ENCODE results near the gene HOXB8.
A peak's percentile ranks its signal among the peaks of the same experiment; 100 is the strongest.

The HOXB8 gene

DNA sequence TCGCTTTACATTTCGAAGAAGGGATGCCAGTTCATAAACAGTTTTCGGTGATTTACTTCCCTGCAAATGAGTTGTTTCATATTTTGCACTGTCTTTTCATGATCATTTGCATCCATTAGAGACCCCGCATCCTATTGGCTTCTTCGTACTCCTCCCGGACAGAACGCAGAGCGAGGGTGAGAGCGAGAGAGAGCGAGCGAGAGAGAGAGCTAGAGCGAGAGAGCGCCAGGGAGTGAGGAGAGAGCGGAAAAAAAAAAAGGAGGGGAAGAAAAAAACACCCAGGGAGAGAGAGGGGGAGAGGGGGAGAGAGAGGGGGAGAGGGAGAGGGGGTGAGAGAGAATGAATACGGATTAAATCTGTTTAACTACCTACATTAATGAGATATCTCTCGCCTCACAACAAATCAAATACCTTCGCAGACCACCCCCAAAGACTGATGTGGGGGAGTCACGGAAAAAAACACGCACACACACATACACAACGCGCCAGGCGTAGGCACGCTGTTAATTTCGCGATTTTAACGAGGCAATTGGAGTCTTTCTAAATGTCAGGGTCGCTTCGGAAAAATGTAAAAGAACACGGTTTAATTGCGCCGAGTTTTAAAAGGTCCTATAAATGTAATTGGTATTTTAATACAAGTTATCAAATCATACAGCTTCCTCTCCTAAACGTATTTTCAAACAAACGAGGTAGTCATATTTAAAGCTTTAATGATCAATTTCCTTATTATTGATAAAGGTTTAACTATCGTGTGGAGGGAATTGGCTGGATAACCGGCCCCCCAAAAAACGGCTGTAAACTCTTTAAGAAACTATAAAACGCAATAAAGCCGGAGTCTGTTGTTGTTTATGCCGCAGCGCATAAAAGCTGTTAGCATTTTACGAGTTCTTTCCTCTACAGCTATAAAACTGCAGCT lies at the start of gene HOXB8:
Gene HOXB8 (minus strand): TSS at position 246 of the 916 bp plus-strand sequence. CDS start 588 bp downstream, outside the sequence.
- no peak for DNase-seq

DNA sequence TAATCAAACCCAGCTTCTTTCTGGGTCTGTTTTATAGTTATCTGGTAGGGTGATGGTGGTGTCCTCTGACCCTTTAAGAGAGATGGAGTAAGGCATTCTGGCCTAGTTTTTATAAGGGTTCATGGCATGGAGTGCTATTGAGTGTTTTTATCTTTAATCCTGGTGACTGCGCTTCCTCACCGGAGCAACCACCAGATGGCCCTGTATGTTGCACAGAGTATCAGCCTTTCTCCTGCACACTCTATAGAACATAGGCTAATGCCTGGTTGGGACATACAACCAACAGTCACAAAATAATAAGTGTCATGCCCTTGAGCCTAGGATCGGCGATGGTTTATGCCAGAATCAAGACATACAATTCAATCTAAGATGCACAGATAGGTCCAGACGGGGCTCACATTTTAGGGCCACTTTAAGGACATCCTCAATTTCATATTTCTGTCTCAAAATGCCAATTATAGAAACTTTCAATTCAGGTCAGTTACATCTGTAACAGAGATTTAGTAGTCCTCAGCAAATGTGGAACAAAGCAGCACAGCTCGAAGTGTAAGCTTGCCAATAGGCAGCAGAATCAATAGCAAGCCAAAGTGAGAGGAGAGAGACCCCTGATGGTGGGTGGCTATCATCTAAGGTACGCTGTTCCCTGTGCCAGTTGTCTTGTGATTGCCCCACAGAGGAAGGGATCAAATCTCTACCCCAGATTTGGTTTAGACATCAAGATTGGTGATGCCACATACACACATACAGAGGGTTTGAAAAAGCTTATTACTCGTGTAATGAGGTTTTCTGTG lies 48.2 kb upstream of the HOXB8 start:
- DNase-seq = no peak

GRCh38 chr17:48655913-48656312 lies 40.8 kb upstream of the HOXB8 start:
- DNase-seq = no peak

DNA sequence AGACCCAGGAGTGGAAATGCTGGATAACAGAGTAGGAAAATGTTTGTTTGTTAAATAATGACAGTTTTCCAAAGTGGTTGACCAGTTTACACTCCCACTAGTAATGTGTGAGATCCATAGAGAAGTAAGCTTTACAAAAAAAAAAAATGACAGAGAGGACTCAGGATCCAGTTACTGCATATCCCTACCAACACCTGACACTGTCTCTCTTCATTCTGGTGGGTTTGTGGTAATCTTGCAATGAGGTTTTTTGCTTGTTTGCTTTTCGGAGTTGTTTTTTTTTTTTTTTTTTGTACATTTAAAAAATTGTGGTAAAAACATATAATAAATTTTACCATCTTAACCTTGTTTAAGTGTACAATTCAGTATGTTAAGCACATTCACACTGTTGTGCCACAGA lies 34.6 kb upstream of the HOXB8 start:
- DNase-seq = no peak

- DNase-seq = no peak
Measured at GRCh38 chr17:48647963-48648245, 32.8 kb upstream of the HOXB8 start.

DNA sequence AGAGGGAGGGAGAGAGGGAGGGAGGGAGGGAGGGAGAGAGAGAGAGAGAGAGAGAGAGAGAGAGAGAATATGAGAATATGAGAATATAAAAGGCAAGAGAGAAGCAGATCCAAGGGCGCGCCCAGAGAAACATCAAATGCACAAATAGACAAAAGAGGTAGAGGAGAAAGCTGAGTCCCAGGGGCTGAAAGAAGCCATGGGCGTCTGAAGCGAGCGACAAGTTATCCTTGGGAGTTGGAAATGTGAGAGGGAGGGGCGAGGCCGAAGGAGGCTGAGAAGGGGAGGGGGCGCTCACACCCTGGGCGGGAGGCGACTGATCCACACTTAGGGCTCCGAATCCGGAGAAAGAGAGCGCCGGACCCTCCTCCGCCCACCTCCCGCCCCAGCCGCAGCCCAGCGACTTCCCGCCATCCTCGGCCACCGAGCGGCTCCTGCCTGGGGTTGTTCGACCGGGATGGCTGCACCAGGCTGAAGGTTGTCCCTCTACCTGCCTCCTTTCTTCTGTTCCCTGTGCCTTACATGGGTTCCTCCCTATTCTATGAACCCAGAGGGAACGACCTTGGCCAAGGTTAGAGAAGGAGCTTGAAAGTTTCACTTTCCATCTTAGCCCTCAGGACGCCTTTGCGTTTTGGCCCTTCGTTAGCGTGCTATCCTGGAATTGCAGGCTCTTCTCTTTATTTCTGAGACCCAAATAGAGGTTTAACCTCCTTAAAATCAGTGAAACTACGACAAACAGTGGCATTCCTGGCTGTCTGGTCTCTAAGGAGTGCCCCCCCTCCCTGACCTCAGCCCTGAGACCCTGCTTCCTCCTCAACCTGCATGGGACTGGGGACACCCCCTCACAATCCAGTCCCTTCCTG lies 32.2 kb upstream of the HOXB8 start:
- DNase-seq = peak; percentile 27

DNA sequence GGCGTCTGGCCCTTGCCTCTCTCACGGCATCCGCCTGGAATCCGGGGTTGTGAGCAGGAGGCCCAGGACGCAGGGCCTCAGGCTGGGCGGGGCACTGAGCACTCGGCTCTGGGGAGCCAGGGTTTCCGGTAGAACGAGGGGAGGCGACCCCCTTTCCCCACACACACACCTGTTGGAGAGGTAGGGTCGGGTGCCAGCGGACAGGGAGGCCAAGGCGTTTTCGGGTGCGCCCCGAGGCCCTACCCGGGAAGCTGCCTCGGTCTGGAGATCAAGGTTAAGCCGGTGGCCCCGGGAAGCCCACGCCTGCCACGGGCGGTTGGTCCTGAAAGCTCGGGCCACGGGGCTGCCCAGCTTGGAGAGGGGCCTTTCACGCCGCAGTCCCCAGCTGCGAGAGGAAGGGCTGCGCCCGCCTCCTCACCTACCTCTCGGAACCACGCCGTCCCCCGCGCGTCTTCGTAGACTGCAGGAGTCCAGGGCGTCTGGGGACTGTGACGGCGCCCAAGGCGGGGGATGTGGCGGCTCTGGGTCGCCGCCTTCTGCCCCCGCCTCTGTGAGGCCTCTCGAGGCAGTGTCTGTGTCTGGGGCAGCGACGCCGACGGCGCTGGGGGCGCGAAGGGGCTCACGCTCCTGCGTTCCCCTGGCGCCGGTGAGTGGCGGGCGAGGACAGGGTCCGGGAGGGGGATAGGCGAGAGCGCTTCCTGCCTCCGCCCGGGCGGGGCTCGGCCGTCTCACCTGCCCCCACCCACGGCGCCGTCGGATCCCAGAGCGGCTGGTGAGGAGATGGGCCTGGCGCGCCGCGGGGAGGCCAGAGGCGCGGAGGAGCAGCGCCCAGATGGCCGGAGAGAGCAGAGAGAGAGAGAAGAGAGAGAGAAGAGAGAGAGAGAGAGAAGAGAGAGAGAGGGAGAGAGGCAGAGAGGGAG lies 31.4 kb upstream of the HOXB8 start:
- peak; percentile 39 for DNase-seq

DNA sequence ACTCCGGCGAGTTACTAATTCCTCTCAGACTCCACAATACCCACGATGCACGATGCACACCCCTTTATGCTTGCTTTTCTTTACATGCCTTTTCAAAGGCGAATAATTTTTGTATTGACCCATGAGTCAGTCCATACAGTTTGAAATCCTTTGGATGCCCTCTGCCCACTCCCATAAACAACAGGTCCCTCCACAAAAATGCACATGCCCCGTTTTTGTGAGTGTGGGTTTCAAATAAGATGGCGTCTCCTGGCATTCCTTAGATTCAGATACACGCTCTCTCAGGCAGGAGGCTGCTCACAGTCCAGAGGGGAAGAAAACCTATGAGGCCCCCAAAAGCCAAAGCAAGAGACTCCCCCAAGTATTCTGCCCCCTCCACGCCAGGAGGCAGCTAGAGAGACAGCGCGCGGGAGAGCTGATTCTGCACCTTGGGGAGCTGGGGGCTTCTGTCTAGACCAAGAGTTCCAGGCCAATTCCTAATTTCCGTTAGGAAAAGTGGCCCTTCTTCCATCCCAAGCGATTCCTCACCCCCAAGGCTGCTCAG lies 30.6 kb upstream of the HOXB8 start:
- no peak for DNase-seq

DNA sequence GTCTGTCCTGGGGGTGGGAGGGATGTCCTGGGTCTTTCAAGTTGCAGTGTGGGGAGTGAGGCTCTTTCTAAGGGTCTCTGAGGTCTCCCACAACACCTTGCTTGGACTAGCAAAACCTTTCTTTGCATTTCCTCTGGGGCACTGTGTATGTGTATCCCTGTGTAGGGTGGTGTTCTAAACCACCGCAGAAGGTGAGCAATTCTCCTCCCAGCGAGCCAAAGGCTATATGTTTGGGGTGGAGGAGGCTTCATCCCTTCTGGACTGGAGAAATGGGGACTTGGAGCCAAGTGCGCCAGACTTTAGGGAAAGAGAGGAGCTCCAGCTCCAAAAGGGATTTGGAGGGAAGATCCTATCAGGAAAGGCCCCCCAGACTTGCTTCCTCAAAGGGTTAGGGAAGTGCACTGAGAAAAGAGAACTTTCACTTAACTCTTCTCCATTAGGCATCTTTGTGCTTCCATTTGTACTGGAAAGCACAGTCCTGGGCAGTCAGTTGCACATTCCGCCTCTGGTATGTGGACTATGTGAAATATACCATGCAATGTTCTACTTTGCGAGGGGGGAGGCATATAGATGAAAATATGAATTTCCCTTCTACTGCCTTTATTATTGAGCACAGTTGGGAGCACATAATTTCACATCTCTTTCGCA lies 29.9 kb upstream of the HOXB8 start:
- no peak for DNase-seq

DNA sequence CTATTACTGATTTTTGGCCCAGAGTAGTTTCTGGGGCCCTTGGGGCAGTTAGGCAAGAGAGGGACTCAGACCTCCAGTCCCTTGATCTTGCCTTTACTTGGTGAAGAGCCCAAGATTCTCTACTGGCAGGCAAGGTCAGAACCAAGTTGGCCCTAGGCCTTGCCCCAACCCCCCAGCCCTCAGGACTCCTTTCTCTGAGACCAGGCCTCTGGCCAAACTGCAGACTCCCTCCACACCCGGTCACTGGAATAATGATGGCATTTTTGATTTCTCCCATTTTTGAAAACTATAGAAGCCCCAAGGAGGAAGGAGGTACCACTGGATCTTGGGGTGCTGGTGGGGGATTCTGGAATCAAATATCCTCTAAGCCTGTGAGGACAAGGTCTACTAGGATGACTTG lies 29.1 kb upstream of the HOXB8 start:
- DNase-seq = no peak

DNA sequence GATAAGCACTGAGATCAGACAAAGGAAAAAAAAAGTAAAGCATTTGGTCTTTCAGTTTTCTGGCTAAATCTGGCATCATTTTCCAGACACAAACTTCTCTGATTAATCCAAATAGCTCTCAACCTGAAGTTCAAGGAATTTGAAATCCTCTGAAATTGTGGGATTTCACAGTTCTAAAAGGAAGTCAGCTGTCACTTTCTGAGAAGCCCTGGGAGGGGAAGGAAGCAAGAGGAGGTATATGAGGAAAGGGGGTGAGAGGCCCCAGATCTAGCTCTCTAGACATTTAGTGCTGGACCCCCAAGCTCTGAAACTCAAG lies 28.6 kb upstream of the HOXB8 start:
- DNase-seq = no peak

DNA sequence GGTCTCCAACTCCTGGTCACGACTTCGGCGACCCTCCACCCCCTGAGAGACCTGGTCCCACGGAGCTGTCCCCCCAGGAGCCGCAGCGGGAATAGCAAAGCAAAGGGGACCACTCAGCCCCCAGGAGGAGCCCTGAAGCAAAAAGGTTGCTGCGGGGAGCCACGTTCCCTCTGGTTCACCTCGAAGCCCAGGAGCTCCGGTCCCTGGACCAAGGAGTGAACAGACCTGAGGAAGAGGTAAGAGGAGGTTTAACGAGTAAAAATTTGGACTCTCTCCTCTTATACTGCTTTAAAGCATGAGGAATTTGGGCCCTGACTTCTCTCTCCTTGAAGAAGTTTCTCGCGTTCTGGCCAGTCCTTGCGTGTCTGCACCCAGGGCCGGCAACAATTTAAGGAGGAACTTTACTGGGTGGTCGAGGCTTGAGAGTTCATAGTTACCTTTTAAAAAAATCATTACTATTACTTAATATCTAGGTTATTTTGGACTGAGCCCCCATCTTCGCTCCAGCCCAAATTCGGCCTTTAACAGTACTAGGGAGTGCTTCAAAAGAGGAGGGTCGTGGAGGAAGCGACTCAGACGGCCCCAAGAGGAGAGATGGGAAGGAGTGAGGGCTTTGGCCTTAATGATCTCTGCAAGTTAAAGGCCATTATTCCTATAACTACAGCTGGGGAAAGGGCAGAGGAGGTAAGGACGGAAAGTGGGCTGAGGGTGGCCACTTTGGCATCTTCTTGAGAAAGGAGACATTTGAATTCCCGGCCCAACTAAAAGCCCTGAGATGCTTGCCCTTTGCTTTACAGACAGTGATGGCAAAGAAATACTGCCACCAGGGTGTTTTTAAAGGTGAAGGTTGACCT lies 28.0 kb upstream of the HOXB8 start:
- no peak for DNase-seq

DNA sequence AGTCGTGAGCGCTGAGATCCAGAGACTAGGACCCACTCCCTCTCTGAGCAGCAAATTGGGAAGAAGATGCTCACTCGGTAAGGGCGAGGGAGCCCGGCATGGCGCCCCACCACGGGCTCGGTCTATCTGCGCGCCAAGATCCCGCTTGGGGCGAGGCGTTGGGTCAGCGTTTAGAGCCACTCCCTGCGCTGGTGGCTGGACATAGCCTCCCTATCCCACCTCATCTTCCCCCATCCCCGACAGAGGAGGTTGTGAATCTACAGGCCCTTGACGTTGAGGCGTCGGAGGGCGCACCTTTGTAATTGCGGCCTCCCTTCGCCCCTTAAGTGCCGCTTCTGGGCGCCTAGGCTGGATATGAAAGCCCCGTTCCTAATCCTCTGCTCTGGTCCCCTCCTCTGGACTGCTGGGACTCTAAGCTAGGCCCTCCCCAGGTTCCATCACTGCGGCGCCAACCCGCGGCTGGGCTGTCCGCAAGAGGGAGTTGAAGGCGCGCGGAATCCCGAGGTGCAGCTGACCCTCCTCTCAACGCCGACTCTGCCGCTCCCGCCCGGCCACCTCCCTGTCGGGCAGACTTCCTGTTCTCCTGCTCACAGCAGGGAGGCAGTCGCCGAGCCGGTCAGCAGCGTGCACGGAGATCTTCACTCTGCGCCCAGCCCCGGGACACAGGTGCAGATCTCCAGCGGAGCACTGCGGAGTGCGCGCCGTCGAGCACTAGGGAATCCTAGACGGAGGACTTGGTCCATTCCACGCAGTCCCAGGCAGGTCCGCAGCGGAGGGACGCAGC lies 27.2 kb upstream of the HOXB8 start:
- no peak for DNase-seq

GRCh38 chr17:48641541-48642058 lies 26.5 kb upstream of the HOXB8 start:
- DNase-seq = no peak

DNA sequence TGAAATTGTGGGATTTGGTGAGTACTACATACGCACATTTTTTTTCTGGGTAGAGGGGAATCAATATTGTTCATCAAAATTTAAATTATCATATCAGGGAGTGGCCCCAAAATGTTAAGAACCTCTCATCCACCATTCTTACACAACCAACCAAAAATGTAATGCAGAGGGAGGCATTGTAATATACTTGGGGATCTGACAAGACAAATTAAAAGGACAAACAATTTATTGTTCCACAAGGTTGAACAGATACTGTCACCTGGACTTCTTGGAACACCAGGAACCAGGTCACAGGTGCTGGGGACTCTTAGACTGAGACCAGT lies 25.7 kb upstream of the HOXB8 start:
- no peak for DNase-seq

DNA sequence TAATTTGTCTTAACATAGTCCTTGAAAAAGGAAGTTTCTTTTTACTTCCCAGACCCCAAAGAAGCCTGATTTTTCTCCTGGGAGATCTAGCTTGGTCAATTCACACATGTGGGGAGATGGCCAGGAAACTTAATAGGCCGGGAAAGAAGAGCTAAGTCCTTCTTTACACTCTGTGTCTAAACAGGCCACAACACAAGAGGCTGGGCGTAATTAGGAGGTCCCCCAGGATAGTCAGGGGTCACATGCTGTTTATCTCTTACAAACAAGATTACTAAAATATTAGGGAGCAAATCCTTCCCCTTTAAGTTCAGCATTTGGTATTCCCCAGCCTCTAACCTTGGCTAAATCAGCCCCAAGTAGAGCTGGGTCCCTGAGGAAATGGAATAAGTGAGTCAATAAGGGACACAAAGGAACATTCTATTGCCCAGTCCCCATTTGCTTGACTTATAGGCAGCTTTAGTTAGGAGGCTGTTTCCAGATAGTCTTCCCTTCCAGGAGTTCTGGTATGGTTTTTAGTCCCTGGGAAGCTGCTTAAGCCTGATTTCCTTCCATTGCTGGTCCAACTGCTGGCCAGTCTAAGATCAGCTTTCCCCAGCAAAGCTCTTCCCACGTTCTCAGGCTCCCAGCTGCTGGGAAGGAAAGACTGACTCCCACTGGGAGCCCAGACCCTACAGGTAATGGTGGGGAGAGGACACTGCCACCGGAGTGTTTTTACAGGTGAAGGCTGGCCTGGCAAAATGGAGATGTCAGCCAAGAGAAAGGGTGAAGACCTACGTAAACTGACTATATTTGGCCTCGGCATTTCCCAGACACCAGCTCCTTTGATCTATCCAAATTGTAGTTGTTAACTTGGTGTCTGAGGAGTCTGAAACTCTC lies 25.1 kb upstream of the HOXB8 start:
- no peak for DNase-seq

DNA sequence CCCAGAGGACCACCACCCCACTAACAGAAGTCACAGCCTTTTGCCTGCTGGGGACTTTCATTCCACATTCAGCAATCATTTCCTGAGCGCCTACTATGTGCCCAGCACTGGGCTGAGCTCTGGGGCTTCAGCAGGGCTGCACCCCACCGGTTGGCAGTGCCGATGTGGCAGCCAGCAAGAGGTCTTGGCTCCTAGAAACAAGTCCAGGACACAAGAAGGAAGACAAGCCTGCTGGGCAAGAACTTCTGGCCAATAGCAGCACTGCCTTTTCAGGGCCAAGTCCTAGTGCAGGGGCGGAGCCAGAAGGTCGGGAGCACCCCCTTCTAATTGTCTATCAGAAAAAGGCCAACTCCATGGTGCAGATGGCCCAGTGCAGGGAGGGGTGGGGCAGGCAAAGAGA lies 24.0 kb upstream of the HOXB8 start:
- no peak for DNase-seq

Measured in NCI-H2227 treated with DMSO at 0.1 percent for 48 hours (cell line).